NCI-H2227 (cell line): ENCODE results near the gene CSPG4.
"Not testable (repeated sequence)": the region's sequence is repeated elsewhere in the genome, so short reads cannot be mapped to it uniquely, and the experiment has no call there.

Experiments used
- DNase-seq: peaks from one replicate; lab custom pipeline; 2025; ENCODE audit not compliant: unreplicated experiment; lab: John Stamatoyannopoulos, UW

Gene CSPG4

GRCh38 chr15:75742346-75742745 lies 29.7 kb upstream of the CSPG4 start:
- not testable (repeated sequence) for DNase-seq

- DNase-seq: no peak
Measured at GRCh38 chr15:75739791-75740190, 27.1 kb upstream of the CSPG4 start.

- peak; percentile 92 for DNase-seq
Measured at GRCh38 chr15:75738647-75739325, 26.1 kb upstream of the CSPG4 start.

- peak; percentile 44 for DNase-seq
Measured at GRCh38 chr15:75738014-75738646, 25.5 kb upstream of the CSPG4 start.

GRCh38 chr15:75737116-75738013 lies 24.7 kb upstream of the CSPG4 start:
- DNase-seq: not testable (repeated sequence)

- DNase-seq: no peak
Measured at GRCh38 chr15:75736256-75736655, 23.6 kb upstream of the CSPG4 start.

GRCh38 chr15:75734861-75735760 lies 22.5 kb upstream of the CSPG4 start:
- peak; percentile 25 for DNase-seq

GRCh38 chr15:75733761-75734651 lies 21.4 kb upstream of the CSPG4 start:
- DNase-seq: no peak

GRCh38 chr15:75732809-75733451 lies 20.3 kb upstream of the CSPG4 start:
- DNase-seq: peak; percentile 80

GRCh38 chr15:75732177-75732808 lies 19.6 kb upstream of the CSPG4 start:
- DNase-seq: no peak

GRCh38 chr15:75731248-75732151 lies 18.9 kb upstream of the CSPG4 start:
- DNase-seq: peak; percentile 65

GRCh38 chr15:75730376-75731247 lies 18.0 kb upstream of the CSPG4 start:
- not testable (repeated sequence) for DNase-seq

GRCh38 chr15:75729326-75730069 lies 16.9 kb upstream of the CSPG4 start:
- no peak for DNase-seq

- DNase-seq: no peak
Measured at GRCh38 chr15:75727851-75728715, 15.4 kb upstream of the CSPG4 start.

GRCh38 chr15:75727031-75727531 lies 14.4 kb upstream of the CSPG4 start:
- no peak for DNase-seq
